Endothelial cell of umbilical vein (primary cell): ENCODE data around the gene SIVA1. TPM values are rescaled to one million over a fixed set of nuclear protein-coding genes. Genes with fewer than 3 reads are reported as not detected.

Source experiments
- BruUV-seq: library from RNA; stranded (reverse); fragments of 400-500 nt; replicated peaks from 2 replicates; lab custom pipeline; 2021; lab: Mats Ljungman, UMichigan
- CTCF ChIA-PET: fragments of 300-600, 350-600 bp; sonication (Branson Sonifier 250); formaldehyde crosslinking; loops from one replicate; lab custom pipeline; 2021; ENCODE audit warnings: antibody characterized with exemption, inconsistent platforms; lab: Charles Lee
- POLR2A ChIA-PET: fragments of 300-600, 350-600 bp; sonication (Branson Sonifier 250); formaldehyde crosslinking; loops from one replicate; lab custom pipeline; 2021; ENCODE audit warnings: antibody characterized with exemption, inconsistent platforms; lab: Charles Lee
- DNase-seq: peaks from one replicate; pipeline ENCODE4 v3.0.0-alpha.2; 2011; ENCODE audit warnings: low read depth, low spot score
- FAIRE-seq: peaks from 2 replicates; lab custom pipeline; 2011; peaks lifted over from hg19 to GRCh38; lab: Jason Lieb, UNC
- H2AFZ ChIP-seq: 2 replicates; pipeline ENCODE4 v1.6.0; 2012; ENCODE audit warnings: low read depth, low read length, control low read depth, inconsistent platforms
- H3K27ac ChIP-seq: 2 replicates; pipeline ENCODE4 v1.5.1; 2011; ENCODE audit warnings: low read depth, mild to moderate bottlenecking, control low read depth, low read length, moderate library complexity; ENCODE audit not compliant: insufficient read depth
- H3K27me3 ChIP-seq, 2 experiments: 2 replicates each; pipeline versions ENCODE4 v1.6.0 to v1.6.1; 2011; ENCODE audit warnings: low read length in 2 of 2, mixed read lengths in 1 of 2; ENCODE audit not compliant: control insufficient read depth in 2 of 2, insufficient read depth in 2 of 2
- H3K36me3 ChIP-seq, 2 experiments: 2 replicates in 1 of 2; 3 replicates in 1 of 2; pipeline ENCODE4 v1.5.1; 2011; ENCODE audit warnings: low read length in 2 of 2, mild to moderate bottlenecking in 1 of 2, moderate library complexity in 1 of 2; ENCODE audit not compliant: control insufficient read depth in 2 of 2, insufficient read depth in 2 of 2; ENCODE audit errors: extremely low read depth in 1 of 2
- H3K4me1 ChIP-seq: 3 replicates; pipeline ENCODE4 v1.5.1; 2011; ENCODE audit warnings: mild to moderate bottlenecking, low read length; ENCODE audit not compliant: control insufficient read depth, insufficient read depth; ENCODE audit errors: extremely low read depth
- H3K4me2 ChIP-seq: 2 replicates; pipeline ENCODE4 v1.6.1; 2011; ENCODE audit warnings: low read length, control low read depth, mixed read lengths; ENCODE audit not compliant: insufficient read depth
- H3K4me3 ChIP-seq, 3 experiments: fragments of 200-600 bp in 1 of 3; sonication (generic), shearing (Covaris generic) in 1 of 3; replicated peaks in 1 of 3; 2 replicates each; pipeline ENCODE4 v1.5.1; 2011 to 2016; ENCODE audit warnings: control low read depth in 3 of 3, low read length in 3 of 3, mild to moderate bottlenecking in 2 of 3, inconsistent platforms in 1 of 3, low read depth in 1 of 3, moderate library complexity in 1 of 3; ENCODE audit not compliant: insufficient read depth in 1 of 3
- H3K79me2 ChIP-seq: 2 replicates; pipeline ENCODE4 v1.6.0; 2012; ENCODE audit warnings: low read length, inconsistent platforms; ENCODE audit not compliant: control insufficient read depth, insufficient read depth
- H3K9ac ChIP-seq: replicated peaks from 2 replicates; pipeline ENCODE3; 2011; ENCODE audit warnings: low read length, control low read depth; ENCODE audit not compliant: insufficient read depth; ENCODE audit errors: extremely low read depth
- H3K9me1 ChIP-seq: replicated peaks from 3 replicates; pipeline ENCODE4 v1.6.0; 2011; ENCODE audit warnings: mild to moderate bottlenecking, low read length; ENCODE audit not compliant: control insufficient read depth, insufficient read depth; ENCODE audit errors: extremely low read depth
- H3K9me3 ChIP-seq: replicated peaks from 2 replicates; pipeline ENCODE4 v1.5.1; 2012; ENCODE audit warnings: low read length, inconsistent platforms; ENCODE audit not compliant: control insufficient read depth, insufficient read depth
- H4K20me1 ChIP-seq: replicated peaks from 2 replicates; pipeline ENCODE3; 2011; ENCODE audit warnings: mild to moderate bottlenecking, low read length; ENCODE audit not compliant: control insufficient read depth, insufficient read depth; ENCODE audit errors: extremely low read depth
- EZH2 ChIP-seq: IDR thresholded peaks from 2 replicates; pipeline ENCODE4 v1.6.1; 2012; ENCODE audit warnings: borderline replicate concordance, low read depth, mild to moderate bottlenecking, moderate library complexity, low read length, inconsistent platforms; ENCODE audit not compliant: severe bottlenecking
- FOS ChIP-seq: IDR thresholded peaks from 2 replicates; pipeline ENCODE4 v1.6.1; 2011; ENCODE audit warnings: mild to moderate bottlenecking, low read length, moderate library complexity, borderline replicate concordance; ENCODE audit not compliant: insufficient read depth
- GATA2 ChIP-seq: IDR thresholded peaks from 2 replicates; pipeline ENCODE4 v1.7.0; 2011; ENCODE audit warnings: low read depth, mild to moderate bottlenecking, moderate library complexity, mixed read lengths, low read length; ENCODE audit not compliant: insufficient read length, insufficient read depth
- JUN ChIP-seq: IDR thresholded peaks from 2 replicates; pipeline ENCODE4 v1.6.1; 2011; ENCODE audit warnings: borderline replicate concordance, low read depth; ENCODE audit not compliant: insufficient read length, insufficient read depth
- MYC ChIP-seq: IDR thresholded peaks from one replicate; pipeline ENCODE4 v1.6.1; 2011; ENCODE audit warnings: mild to moderate bottlenecking, low read depth, low read length
- POLR2A ChIP-seq: IDR thresholded peaks from 2 replicates; pipeline ENCODE4 v1.6.1; 2012; ENCODE audit warnings: low read depth, mild to moderate bottlenecking, control low read depth, low read length
- POLR2AphosphoS5 ChIP-seq: IDR thresholded peaks from 2 replicates; pipeline ENCODE4 v1.6.1; 2012; ENCODE audit warnings: low read depth, mild to moderate bottlenecking, control low read depth, low read length, moderate library complexity; ENCODE audit not compliant: insufficient read depth
- dilution Hi-C: fragments of 300-500 bp; cut with MboI; formaldehyde crosslinking; loops from one replicate; pipeline ENCODE4 v1.15.0; 2019; ENCODE audit warnings: low sequenced_read_pairs; ENCODE audit not compliant: extremely low pct_ligation_motif_present
- intact Hi-C: fragments of 100-400 bp; cut with micrococcal nuclease; formaldehyde crosslinking; loops from one replicate; pipeline ENCODE4 v1.10.0; 2022
- polyA plus RNA-seq, 4 experiments: library from polyadenylated mRNA; depleted of rRNA in 3 of 4; stranded (reverse) in 3 of 4; unstranded in 1 of 4; fragments of >200 nt; gene quantifications; 2 replicates each; pipeline versions ENCODE4 v1.2.1 to v1.2.3, GENCODE V29; 2011 to 2012; ENCODE audit warnings: missing spikeins in 1 of 4
- total RNA-seq: library from RNA; stranded (reverse); gene quantifications from 2 replicates; pipeline ENCODE4 v1.2.3, GENCODE V29; 2021
- TF ChIP-seq, protein P1 (sequence below), 2 donors: IDR thresholded peaks; 1 replicate in 1 of 2; 2 replicates in 1 of 2; pipeline ENCODE4 v1.5.1; 2011; ENCODE audit warnings: low read length in 2 of 2, mild to moderate bottlenecking in 2 of 2, moderate library complexity in 2 of 2, control low read depth in 1 of 2, inconsistent platforms in 1 of 2, low read depth in 1 of 2; ENCODE audit not compliant: insufficient read depth in 1 of 2; ENCODE audit errors: extremely low read depth in 1 of 2
- TF ChIP-seq, protein P2 (sequence below): IDR thresholded peaks from 2 replicates; pipeline ENCODE4 v1.6.1; 2011; ENCODE audit not compliant: insufficient read depth, insufficient read length

Gene SIVA1
- total and polyA plus RNA-seq, 2 donors (not counting 3 experiments of a cell fraction or from before 2014, with no cell fraction given) = 101 to 299 TPM

DNA sequence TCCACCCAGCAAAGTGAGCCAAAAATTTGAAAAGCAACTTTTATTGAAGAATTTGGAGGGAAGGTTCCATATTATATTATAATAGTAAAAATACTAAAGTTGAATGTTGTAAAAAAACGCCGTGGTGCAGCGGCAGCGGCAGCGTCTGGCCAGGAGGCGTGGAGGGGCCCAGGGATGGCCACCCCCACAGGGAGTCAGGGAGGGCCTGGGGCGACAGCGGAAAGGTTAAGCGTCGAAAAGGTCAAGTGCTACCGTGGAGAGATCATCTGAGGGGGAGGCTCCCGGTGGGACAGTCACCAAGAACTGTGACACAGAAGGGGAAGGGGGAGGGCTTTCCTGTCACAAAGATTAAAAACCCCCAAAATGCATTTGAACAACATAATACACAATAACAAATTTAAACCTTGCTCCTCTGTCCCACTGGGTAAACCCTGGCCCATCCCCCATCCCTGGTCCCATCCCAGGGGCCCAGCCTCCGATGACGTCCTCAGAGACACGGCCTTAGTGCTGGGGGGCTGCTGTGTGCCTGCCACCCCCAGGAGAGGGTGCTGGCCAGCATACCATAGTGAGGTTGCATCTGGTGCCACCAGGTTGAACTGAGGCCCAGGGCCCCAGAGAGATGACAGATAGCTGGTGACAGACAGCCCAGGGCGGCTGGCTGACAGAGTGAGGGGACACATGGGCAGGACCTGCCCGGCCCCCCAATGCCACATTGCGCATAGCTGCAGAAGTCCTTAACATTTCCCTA, 16.6 kb downstream of the SIVA1 start:
- ChIA-PET CTCF (interaction anchor here (0.9 to 3.8 kb wide), 16 partner anchors 10 to 317 kb away, joined by 3 to 117 read pairs (median 12); partner anchors contain the start of gene SIVA1), POLR2A (interaction anchor here (1.4 kb wide), 1 partner anchor 17 kb away, joined by 3 read pairs; the partner anchor contains the start of gene SIVA1)
- H3K4me1 ChIP-seq = peaks cover 9% of the 10 kb centered on the region
- H4K20me1 ChIP-seq = no peaks in the 10 kb centered on the region
- H3K4me2 ChIP-seq = no peak overlapping the region
- H3K27ac ChIP-seq = no peak overlapping the region
- no peaks in the 10 kb centered on the region for H3K9me1 ChIP-seq
- TF ChIP-seq POLR2A = no peak
- TF ChIP-seq JUN = no peak
- no peak for TF ChIP-seq FOS
- TF ChIP-seq POLR2AphosphoS5 = no peak
- TF ChIP-seq, protein P1, sequence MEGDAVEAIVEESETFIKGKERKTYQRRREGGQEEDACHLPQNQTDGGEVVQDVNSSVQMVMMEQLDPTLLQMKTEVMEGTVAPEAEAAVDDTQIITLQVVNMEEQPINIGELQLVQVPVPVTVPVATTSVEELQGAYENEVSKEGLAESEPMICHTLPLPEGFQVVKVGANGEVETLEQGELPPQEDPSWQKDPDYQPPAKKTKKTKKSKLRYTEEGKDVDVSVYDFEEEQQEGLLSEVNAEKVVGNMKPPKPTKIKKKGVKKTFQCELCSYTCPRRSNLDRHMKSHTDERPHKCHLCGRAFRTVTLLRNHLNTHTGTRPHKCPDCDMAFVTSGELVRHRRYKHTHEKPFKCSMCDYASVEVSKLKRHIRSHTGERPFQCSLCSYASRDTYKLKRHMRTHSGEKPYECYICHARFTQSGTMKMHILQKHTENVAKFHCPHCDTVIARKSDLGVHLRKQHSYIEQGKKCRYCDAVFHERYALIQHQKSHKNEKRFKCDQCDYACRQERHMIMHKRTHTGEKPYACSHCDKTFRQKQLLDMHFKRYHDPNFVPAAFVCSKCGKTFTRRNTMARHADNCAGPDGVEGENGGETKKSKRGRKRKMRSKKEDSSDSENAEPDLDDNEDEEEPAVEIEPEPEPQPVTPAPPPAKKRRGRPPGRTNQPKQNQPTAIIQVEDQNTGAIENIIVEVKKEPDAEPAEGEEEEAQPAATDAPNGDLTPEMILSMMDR (IDR thresholded peaks at IDR 0.05; ENCODE audit: extremely low read depth in 1 of 2, insufficient read depth in 1 of 2, low read depth in 1 of 2, low read length in 2 of 2) = no peak
- no peak for TF ChIP-seq EZH2
- TF ChIP-seq MYC = no peak
- TF ChIP-seq GATA2 = no peak
- TF ChIP-seq, protein P2, sequence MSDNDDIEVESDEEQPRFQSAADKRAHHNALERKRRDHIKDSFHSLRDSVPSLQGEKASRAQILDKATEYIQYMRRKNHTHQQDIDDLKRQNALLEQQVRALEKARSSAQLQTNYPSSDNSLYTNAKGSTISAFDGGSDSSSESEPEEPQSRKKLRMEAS = no peak
- no peak overlapping the region for H3K4me3 ChIP-seq
- no peak for FAIRE-seq
- dilution Hi-C loops (no loop called here), intact Hi-C loops (loop anchor here (2.0 to 10.0 kb wide), 2 partner anchors 25 to 205 kb away; partner anchors contain the start of genes AHNAK2 and AKT1)
- H3K79me2 ChIP-seq = no peaks in the 10 kb centered on the region
- H3K27me3 ChIP-seq = no peaks in the 10 kb centered on the region
- BruUV-seq = no TSS peak
- peaks cover 3 to 26% of the 10 kb centered on the region in 2 experiments for H3K36me3 ChIP-seq
- no peak overlapping the region for H2AFZ ChIP-seq
- no peaks in the 10 kb centered on the region for H3K9me3 ChIP-seq
- no peak for DNase-seq
- H3K9ac ChIP-seq = no peak overlapping the region
